OCI-LY7 (cell line): ENCODE data around the gene RAB9B. TPM values are rescaled to one million over a fixed set of nuclear protein-coding genes. Genes with fewer than 3 reads are reported as not detected.

Source experiments
- BruUV-seq: library from RNA; stranded (reverse); fragments of 400-500 nt; replicated peaks from 2 replicates; lab custom pipeline; 2021; lab: Mats Ljungman, UMichigan
- CTCF ChIA-PET: fragments of 300-600 bp; sonication (Branson Sonifier 250); formaldehyde crosslinking; loops from one replicate; lab custom pipeline; 2022; ENCODE audit warnings: antibody characterized with exemption; ENCODE audit not compliant: unreplicated experiment; lab: Charles Lee
- POLR2A ChIA-PET: fragments of 300-600 bp; sonication (Branson Sonifier 250); formaldehyde crosslinking; loops from one replicate; lab custom pipeline; 2022; ENCODE audit warnings: antibody characterized with exemption; lab: Charles Lee
- DNase-seq: peaks from one replicate; pipeline ENCODE4 v3.0.0-alpha.2; 2015; ENCODE audit warnings: low spot score
- H2AFZ ChIP-seq: fragments of 200-600 bp; sonication (generic), shearing (Covaris generic); 2 replicates; pipeline ENCODE4 v1.6.1; 2014; ENCODE audit warnings: mild to moderate bottlenecking, antibody characterized with exemption, low read length, moderate library complexity
- H3K27ac ChIP-seq: fragments of 200-600 bp; sonication (generic); 2 replicates; pipeline ENCODE4 v1.5.1; 2014; ENCODE audit warnings: mixed run types, low read depth, mild to moderate bottlenecking, moderate library complexity, low read length, inconsistent platforms; ENCODE audit not compliant: poor library complexity, severe bottlenecking
- H3K36me3 ChIP-seq: fragments of 200-600 bp; sonication (generic); 2 replicates; pipeline ENCODE4 v1.6.1; 2014; ENCODE audit warnings: mild to moderate bottlenecking, antibody characterized with exemption, low read length, moderate library complexity, mixed read lengths; ENCODE audit not compliant: insufficient read depth
- H3K4me1 ChIP-seq: fragments of 200-600 bp; sonication (generic); 2 replicates; pipeline ENCODE4 v1.5.1; 2014; ENCODE audit warnings: mild to moderate bottlenecking, low read length; ENCODE audit not compliant: insufficient read depth, poor library complexity, severe bottlenecking
- H3K4me2 ChIP-seq: fragments of 200-600 bp; sonication (generic); 2 replicates; pipeline ENCODE4 v1.6.1; 2014; ENCODE audit warnings: mild to moderate bottlenecking, low read length
- H3K4me3 ChIP-seq: fragments of 200-600 bp; sonication (generic); 2 replicates; pipeline ENCODE4 v1.5.1; 2014; ENCODE audit warnings: mild to moderate bottlenecking, low read depth, low read length; ENCODE audit not compliant: poor library complexity, severe bottlenecking
- H3K79me2 ChIP-seq: fragments of 200-600 bp; sonication (generic); 2 replicates; pipeline ENCODE4 v1.6.1; 2016; ENCODE audit warnings: low read depth, mild to moderate bottlenecking, low read length, moderate library complexity, mixed read lengths; ENCODE audit not compliant: insufficient read depth
- H3K9me2 ChIP-seq: fragments of 200-600 bp; sonication (generic); 2 replicates; pipeline ENCODE4 v1.6.1; 2016; ENCODE audit warnings: mild to moderate bottlenecking, low read length, mixed read lengths; ENCODE audit not compliant: insufficient read depth
- H3K9me3 ChIP-seq: fragments of 200-600 bp; sonication (generic); 2 replicates; pipeline ENCODE4 v1.6.1; 2014; ENCODE audit warnings: mild to moderate bottlenecking, mixed run types, low read length, mixed read lengths
- H4K20me1 ChIP-seq: fragments of 200-600 bp; sonication (generic); 2 replicates; pipeline ENCODE4 v1.6.1; 2014; ENCODE audit warnings: mild to moderate bottlenecking, antibody characterized with exemption, low read length, moderate library complexity, mixed read lengths; ENCODE audit not compliant: insufficient read depth
- CTCF ChIP-seq: fragments of 200-600 bp; sonication (generic); conservative IDR thresholded peaks from 2 replicates; pipeline ENCODE4 v1.5.1; 2014; ENCODE audit warnings: mild to moderate bottlenecking, antibody characterized with exemption, low read length, moderate library complexity, mixed read lengths
- EZH2phosphoT487 ChIP-seq: fragments of 200-600 bp; sonication (generic); IDR thresholded peaks from 2 replicates; pipeline ENCODE4 v1.6.1; 2018; ENCODE audit warnings: low read depth, borderline replicate concordance, mild to moderate bottlenecking, mixed run types, antibody characterized with exemption, low read length, moderate library complexity, mixed read lengths
- intact Hi-C: fragments of 100-400 bp; cut with micrococcal nuclease; formaldehyde crosslinking; loops from one replicate; pipeline ENCODE4 v1.10.0; 2022; ENCODE audit not compliant: unreplicated experiment
- total RNA-seq, 2 experiments: library from RNA; depleted of rRNA in 1 of 2; stranded (reverse); fragments of >200 nt in 1 of 2; shearing (Covaris generic) in 1 of 2; gene quantifications; 2 replicates each; pipeline ENCODE4 v1.2.3, GENCODE V29; 2014 to 2022

Gene RAB9B
- total RNA-seq, 2 experiments from 2014 or later = 1.4 to 2.2 TPM

GRCh38 chrX:103781062-103781402 lies 51.0 kb downstream of the RAB9B start:
- no peaks in the 10 kb centered on the region for H4K20me1 ChIP-seq
- DNase-seq = no peak
- BruUV-seq = no TSS peak
- no peak overlapping the region for H3K4me2 ChIP-seq
- no peaks in the 10 kb centered on the region for H3K4me1 ChIP-seq
- no peaks in the 10 kb centered on the region for H3K79me2 ChIP-seq
- intact Hi-C loops = no loop called here
- no peak overlapping the region for H2AFZ ChIP-seq
- POLR2A ChIA-PET = interaction anchor here (0.8 kb wide), 1 partner anchor 79 kb away, joined by 3 read pairs; no protein-coding TSS in a partner anchor
- CTCF ChIA-PET = no interaction called here
- H3K27ac ChIP-seq = no peak overlapping the region
- H3K9me2 ChIP-seq = no peaks in the 10 kb centered on the region
- no peak overlapping the region for H3K4me3 ChIP-seq
- TF ChIP-seq EZH2phosphoT487 (no peak), CTCF (no peak)
- no peaks in the 10 kb centered on the region for H3K36me3 ChIP-seq
- H3K9me3 ChIP-seq = no peaks in the 10 kb centered on the region

DNA sequence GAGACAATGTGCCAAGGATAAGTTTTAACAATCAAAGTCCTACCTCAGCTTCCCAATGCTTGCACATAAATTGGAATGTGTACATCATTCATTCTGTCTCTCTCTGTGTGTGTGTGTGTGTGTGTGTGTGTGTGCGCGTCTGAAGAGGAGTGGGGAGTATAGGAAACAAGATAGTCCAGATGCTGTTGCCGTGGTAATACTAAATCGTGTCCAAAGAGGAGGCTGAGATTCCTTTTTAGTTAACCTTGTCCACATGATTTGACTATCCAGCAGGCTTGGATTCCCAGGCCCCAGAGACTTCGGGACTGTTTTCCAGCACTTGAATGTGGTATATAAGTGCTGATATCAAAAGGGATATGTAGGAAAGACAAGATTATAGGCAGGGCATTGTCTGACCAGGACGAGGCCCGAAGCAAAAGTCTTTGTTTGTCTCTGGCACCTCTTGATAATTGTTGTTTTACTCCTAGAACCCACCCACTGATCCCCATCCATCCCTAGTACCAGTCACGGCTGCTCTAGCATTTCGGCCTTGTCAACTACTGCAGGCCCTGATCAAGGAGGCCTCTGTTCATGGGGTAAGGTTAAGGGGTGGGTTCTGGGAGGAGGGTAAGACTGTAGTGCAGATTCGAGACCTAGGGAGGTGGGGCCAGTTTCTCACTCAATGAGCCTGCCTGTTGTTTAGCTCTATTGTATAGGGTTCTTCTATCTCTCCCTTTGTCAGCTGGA lies 51.6 kb downstream of the RAB9B start:
- ChIA-PET CTCF (no interaction called here), POLR2A (no interaction called here)
- Histone ChIP-seq H3K79me2 (no peaks in the 10 kb centered on the region), H3K4me1 (no peaks in the 10 kb centered on the region), H3K4me3 (no peak overlapping the region), H3K9me3 (no peaks in the 10 kb centered on the region), H4K20me1 (no peaks in the 10 kb centered on the region), H3K27ac (no peak overlapping the region), H3K4me2 (no peak overlapping the region), H3K9me2 (no peaks in the 10 kb centered on the region), H2AFZ (no peak overlapping the region), H3K36me3 (no peaks in the 10 kb centered on the region)
- BruUV-seq = no TSS peak
- intact Hi-C loops = no loop called here
- DNase-seq = no peak
- TF ChIP-seq EZH2phosphoT487 (no peak), CTCF (no peak)

GRCh38 chrX:103779141-103779789 lies 52.8 kb downstream of the RAB9B start:
- TF ChIP-seq CTCF (no peak), EZH2phosphoT487 (no peak)
- no peaks in the 10 kb centered on the region for H3K9me3 ChIP-seq
- intact Hi-C loops = no loop called here

More at GRCh38 chrX:103779141-103779789, 52.8 kb downstream of the RAB9B start:
- no peaks in the 10 kb centered on the region for H3K36me3 ChIP-seq
- no peak overlapping the region for H3K4me3 ChIP-seq
- ChIA-PET POLR2A (no interaction called here), CTCF (no interaction called here)
- no peak overlapping the region for H2AFZ ChIP-seq
- H3K4me2 ChIP-seq = no peak overlapping the region
- no peaks in the 10 kb centered on the region for H4K20me1 ChIP-seq
- H3K79me2 ChIP-seq = no peaks in the 10 kb centered on the region
- H3K9me2 ChIP-seq = no peaks in the 10 kb centered on the region
- DNase-seq = no peak
- no peak overlapping the region for H3K27ac ChIP-seq
- no peaks in the 10 kb centered on the region for H3K4me1 ChIP-seq
- no TSS peak for BruUV-seq
